Activated naive CD8-positive, alpha-beta T cell treated with anti-CD3 and anti-CD28 coated beads for 36 hours (primary cell): Measurements from ENCODE around the gene HTR4. TPM values are rescaled to one million over a fixed set of nuclear protein-coding genes. Genes with fewer than 3 reads are reported as not detected.

Experiments used
- DNase-seq: peaks from one replicate; pipeline ENCODE4 v3.0.0; 2021
- H3K27ac Mint-ChIP-seq: one replicate; pipeline ENCODE4 v1.8.0; 2022; ENCODE audit warnings: mild to moderate bottlenecking, moderate library complexity, mixed read lengths
- H3K27me3 Mint-ChIP-seq: one replicate; pipeline ENCODE4 v1.8.0; 2022; ENCODE audit warnings: mild to moderate bottlenecking, mixed read lengths
- H3K36me3 Mint-ChIP-seq: one replicate; pipeline ENCODE4 v1.8.0; 2021; ENCODE audit warnings: mild to moderate bottlenecking, mixed read lengths
- H3K4me1 Mint-ChIP-seq: one replicate; pipeline ENCODE4 v1.8.0; 2021; ENCODE audit warnings: mixed read lengths
- H3K4me3 Mint-ChIP-seq: one replicate; pipeline ENCODE4 v1.8.0; 2022; ENCODE audit warnings: mild to moderate bottlenecking, moderate library complexity, mixed read lengths
- H3K9me3 Mint-ChIP-seq: one replicate; pipeline ENCODE4 v1.8.0; 2022; ENCODE audit warnings: mixed read lengths
- total RNA-seq, 2 experiments: library from RNA; stranded (reverse); gene quantifications; one replicate each; pipeline ENCODE4 v1.2.3, GENCODE V29; 2021

The HTR4 gene
- total RNA-seq, 2 experiments from 2014 or later: not detected

DNA sequence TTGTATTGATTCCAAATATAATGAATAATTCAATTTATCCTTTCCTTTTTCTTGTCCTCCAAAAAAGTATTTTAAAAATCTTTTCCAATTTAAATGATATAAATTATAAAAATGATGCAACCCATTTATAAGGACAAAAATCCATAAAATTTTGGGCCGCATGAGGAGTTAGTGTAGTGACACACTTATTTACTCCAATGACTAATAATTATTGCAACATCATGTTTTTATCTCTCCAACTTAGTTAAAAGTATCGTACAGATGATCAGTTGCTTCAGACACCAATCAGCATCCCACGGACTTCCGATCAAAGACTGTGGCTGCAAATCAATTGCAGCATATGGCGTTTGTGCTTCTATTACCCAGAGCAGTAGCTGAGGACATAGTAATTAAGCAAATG, 58.6 kb downstream of the HTR4 start:
- H3K9me3 Mint-ChIP-seq: peaks cover 4% of the 10 kb centered on the region
- peaks cover 12% of the 10 kb centered on the region for H3K27me3 Mint-ChIP-seq
- H3K36me3 Mint-ChIP-seq: peaks cover 2% of the 10 kb centered on the region
- no peak overlapping the region for H3K27ac Mint-ChIP-seq
- no peak overlapping the region for H3K4me3 Mint-ChIP-seq
- DNase-seq: no peak
- H3K4me1 Mint-ChIP-seq: no peaks in the 10 kb centered on the region

DNA sequence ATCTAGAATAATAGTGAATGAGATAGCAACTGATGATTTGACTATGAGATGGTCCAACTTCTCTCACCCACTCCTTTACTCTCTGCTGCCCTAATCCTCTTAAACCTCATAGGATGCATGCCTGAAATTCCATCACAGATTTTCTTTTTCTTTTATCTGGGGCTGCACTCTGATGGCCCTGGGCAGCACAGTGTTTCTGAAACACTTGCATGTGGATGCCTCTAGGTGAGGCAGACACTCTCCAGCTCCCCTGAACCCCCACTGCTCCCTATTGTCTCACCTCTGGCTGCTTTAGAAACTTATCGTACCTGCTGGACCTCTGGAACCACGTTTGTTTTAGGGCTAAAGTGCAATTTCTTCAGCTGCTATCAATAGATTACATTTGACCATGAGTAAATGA, 67.5 kb downstream of the HTR4 start:
- Mint-ChIP-seq H3K27me3 (peaks cover 8% of the 10 kb centered on the region), H3K27ac (no peak overlapping the region), H3K4me3 (no peak overlapping the region), H3K4me1 (no peaks in the 10 kb centered on the region), H3K36me3 (no peaks in the 10 kb centered on the region), H3K9me3 (no peaks in the 10 kb centered on the region)
- no peak for DNase-seq

DNA sequence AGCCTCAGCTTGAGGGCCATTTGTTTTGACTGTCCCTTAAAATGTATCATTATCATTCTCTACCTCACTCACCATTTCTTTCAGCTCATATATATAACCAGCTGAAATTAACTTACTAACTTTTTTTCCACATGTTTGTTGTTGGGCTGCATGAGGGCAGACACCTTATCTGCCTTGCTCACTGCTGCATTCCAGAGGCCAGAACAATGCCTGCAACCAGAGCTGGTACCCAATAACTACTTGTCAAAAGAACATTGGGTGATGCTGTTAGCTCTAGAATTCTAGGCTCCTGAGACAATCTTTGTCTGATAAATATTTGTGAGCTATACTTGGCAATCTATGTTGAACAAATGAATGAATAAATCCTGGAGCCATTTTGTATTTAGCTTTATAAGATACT, 68.3 kb downstream of the HTR4 start:
- no peaks in the 10 kb centered on the region for H3K4me1 Mint-ChIP-seq
- DNase-seq: no peak
- H3K36me3 Mint-ChIP-seq: no peaks in the 10 kb centered on the region
- peaks cover 12% of the 10 kb centered on the region for H3K27me3 Mint-ChIP-seq
- H3K4me3 Mint-ChIP-seq: no peak overlapping the region
- no peak overlapping the region for H3K27ac Mint-ChIP-seq
- peaks cover 3% of the 10 kb centered on the region for H3K9me3 Mint-ChIP-seq

DNA sequence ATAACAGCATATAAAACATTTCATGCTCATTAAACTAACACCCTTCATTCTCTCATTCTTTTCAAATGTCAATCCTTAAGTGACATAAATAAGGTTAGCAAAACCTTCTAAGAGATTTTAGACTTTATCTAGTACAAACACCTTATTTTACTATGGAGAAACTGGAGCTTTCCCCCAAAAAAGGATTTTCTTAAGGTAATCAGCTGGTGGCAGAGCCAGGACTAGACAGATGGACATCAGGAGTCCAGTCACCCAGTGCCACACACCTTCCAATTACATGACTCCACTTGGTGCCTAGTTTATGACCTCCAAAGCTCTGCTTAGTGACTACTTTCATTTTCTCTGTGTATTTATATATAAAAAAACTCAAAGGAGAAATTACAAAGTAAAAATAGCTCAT, 70.2 kb downstream of the HTR4 start:
- no peaks in the 10 kb centered on the region for H3K36me3 Mint-ChIP-seq
- H3K27ac Mint-ChIP-seq: no peak overlapping the region
- peaks cover 12% of the 10 kb centered on the region for H3K9me3 Mint-ChIP-seq
- no peak for DNase-seq
- no peak overlapping the region for H3K4me3 Mint-ChIP-seq
- H3K27me3 Mint-ChIP-seq: peaks cover 13% of the 10 kb centered on the region
- no peaks in the 10 kb centered on the region for H3K4me1 Mint-ChIP-seq

DNA sequence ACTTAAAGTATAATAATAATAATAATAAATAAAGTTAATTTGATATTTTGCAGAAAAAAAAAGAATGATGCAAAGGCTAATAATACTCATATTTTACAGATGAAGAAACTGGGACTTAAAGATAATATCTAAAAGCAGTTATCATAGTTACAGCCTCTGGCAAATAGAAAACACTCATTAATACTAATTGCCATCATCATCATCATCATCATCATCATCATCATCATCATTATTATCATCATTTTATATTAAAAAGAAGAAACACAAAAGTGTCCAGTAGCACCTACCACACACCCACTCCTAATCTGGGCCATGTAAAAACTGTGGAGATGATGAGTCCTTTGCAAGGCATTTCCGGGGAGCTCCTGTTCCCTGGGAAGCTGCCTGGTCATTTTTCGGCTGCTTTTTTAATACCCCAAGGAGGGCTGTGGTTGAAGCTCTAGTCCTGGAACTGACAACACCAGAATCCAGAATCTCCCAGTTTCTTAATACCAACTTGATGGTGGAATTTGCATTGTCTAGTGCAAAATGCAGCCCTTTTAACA, 70.8 kb downstream of the HTR4 start:
- no peak for DNase-seq
- Mint-ChIP-seq H3K27me3 (peaks cover 13% of the 10 kb centered on the region), H3K27ac (no peak overlapping the region), H3K4me1 (no peaks in the 10 kb centered on the region), H3K36me3 (no peaks in the 10 kb centered on the region), H3K9me3 (peaks cover 12% of the 10 kb centered on the region), H3K4me3 (no peak overlapping the region)

DNA sequence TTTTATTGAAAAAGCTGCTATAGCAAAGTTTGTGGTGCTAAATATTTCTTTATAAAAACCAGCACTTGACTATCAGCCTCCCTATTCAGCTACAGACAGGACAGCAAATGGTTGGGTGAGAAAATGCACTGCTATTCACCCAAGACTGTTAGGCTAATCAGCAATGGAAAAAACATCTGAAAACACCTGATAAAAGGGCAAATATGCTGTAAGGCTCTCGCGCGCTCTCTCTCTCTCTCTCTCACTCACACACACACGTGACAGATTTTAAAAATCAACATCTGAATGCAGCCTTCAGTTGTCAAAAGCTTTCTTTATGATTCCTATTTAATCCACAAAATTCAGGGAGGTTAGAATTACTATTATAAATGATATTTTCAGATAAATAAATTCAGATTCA, 80.2 kb downstream of the HTR4 start:
- Mint-ChIP-seq H3K4me3 (no peak overlapping the region), H3K4me1 (no peaks in the 10 kb centered on the region), H3K27me3 (peaks cover 20% of the 10 kb centered on the region), H3K9me3 (no peaks in the 10 kb centered on the region), H3K36me3 (no peaks in the 10 kb centered on the region), H3K27ac (no peak overlapping the region)
- DNase-seq: no peak

DNA sequence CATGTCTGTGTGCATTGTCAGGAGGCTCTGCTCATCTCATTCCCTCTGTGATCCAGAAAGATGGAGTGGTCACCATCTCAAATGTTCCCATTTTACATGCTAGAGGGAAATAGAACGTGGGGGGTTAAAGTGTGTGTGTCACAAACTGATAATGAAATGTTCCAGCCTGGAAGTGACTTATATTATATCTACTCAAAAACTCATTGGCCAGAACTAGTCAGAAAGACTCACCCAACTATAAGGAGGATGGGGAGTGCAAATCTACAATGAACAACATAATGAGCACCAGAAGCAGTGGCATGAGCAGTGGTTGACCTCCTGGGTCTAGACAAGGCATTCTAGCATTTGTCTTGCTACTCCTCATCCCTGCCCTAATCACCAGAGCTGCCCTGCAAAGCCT, 81.0 kb downstream of the HTR4 start:
- Mint-ChIP-seq H3K9me3 (no peaks in the 10 kb centered on the region), H3K4me1 (no peaks in the 10 kb centered on the region), H3K36me3 (no peaks in the 10 kb centered on the region), H3K27ac (no peak overlapping the region), H3K4me3 (no peak overlapping the region), H3K27me3 (peaks cover 22% of the 10 kb centered on the region)
- no peak for DNase-seq

DNA sequence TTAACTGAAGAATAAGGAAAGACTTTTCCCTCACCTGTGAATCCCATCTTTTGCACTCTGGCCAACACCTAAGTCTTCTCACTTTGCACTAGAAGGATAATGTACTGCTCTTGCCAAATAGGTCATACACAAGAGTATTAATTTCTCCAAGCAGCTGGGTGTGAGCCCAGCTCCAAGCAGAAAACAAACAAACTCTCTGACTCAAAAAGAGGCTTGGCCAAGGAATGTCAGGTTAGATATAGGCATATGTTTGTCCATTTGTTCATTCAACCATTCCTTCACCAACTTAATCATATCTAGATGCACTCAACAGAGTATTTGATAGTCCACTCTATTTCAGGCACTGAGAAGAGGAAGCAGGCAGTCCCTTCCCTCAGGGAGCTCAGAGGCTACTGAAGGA, 84.4 kb downstream of the HTR4 start:
- no peak for DNase-seq
- no peaks in the 10 kb centered on the region for H3K9me3 Mint-ChIP-seq
- H3K27ac Mint-ChIP-seq: no peak overlapping the region
- no peaks in the 10 kb centered on the region for H3K36me3 Mint-ChIP-seq
- no peak overlapping the region for H3K4me3 Mint-ChIP-seq
- peaks cover 26% of the 10 kb centered on the region for H3K27me3 Mint-ChIP-seq
- H3K4me1 Mint-ChIP-seq: no peaks in the 10 kb centered on the region

DNA sequence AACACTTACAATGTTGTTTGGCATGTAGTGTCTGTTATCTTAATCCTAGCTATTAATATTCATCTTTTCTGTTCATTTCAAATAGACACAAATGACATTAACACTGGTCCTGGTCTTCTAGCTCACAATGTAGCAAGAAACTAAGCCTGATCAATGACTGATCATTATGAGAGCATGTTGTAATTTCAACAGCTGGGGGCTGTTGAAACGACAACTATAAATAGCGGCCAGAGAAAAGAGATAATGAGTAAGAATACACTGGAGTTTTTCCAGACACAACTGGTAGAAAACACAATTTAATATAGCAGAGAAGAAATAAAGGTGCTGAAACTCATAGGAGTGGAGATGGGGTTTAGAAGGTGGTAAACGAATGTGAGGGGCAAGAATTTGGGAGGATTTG, 89.2 kb downstream of the HTR4 start:
- Mint-ChIP-seq H3K4me1 (no peaks in the 10 kb centered on the region), H3K27ac (no peak overlapping the region), H3K27me3 (peaks cover 23% of the 10 kb centered on the region), H3K36me3 (no peaks in the 10 kb centered on the region), H3K4me3 (no peak overlapping the region), H3K9me3 (no peaks in the 10 kb centered on the region)
- DNase-seq: no peak

DNA sequence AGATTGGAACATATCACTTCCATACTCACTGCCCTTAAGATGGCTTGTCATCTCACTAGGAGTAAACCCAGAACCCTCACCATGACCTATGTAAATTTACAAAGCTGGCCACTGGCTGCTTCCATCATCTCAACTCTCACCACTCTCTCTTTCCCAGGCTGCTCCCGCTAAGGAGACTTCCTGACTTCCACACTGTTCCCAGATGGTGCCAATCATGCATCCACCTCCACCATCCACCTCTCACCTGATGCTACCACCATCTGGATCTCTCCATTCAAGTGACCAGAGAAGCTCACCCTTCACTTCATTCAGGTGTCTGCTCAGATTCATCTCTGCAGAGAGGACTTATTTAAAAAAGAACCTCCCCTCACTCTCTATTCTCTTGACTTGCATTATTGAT, 91.3 kb downstream of the HTR4 start:
- Mint-ChIP-seq H3K27me3 (peaks cover 31% of the 10 kb centered on the region), H3K36me3 (no peaks in the 10 kb centered on the region), H3K4me3 (no peak overlapping the region), H3K27ac (no peak overlapping the region), H3K4me1 (no peaks in the 10 kb centered on the region), H3K9me3 (no peaks in the 10 kb centered on the region)
- no peak for DNase-seq

DNA sequence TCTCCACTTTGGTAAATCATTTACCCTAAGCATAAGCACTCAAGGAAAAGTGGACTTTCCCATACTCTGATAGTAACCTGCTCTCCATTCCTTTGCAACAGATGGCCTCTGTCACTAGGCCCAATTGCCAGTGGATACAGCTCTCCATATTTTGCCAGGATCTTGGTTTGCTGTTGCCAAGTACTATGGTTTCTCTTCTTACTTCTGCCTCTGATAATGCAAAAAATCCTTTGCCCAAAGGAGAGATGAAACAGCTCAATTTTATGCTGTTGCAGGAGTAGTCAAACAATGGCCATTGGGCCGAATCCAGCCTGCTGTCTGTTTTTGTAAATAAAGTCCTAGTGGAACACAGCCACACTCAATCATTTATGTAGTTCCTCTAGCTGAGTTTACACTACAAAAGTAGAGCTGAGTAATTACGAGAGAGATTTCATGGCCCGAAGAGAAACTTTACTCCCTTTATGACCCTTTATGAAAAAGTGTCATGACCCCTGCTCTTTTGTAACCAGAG, 92.5 kb downstream of the HTR4 start:
- Mint-ChIP-seq H3K9me3 (no peaks in the 10 kb centered on the region), H3K4me3 (no peak overlapping the region), H3K27ac (no peak overlapping the region), H3K36me3 (no peaks in the 10 kb centered on the region), H3K4me1 (no peaks in the 10 kb centered on the region), H3K27me3 (peaks cover 23% of the 10 kb centered on the region)
- DNase-seq: no peak

DNA sequence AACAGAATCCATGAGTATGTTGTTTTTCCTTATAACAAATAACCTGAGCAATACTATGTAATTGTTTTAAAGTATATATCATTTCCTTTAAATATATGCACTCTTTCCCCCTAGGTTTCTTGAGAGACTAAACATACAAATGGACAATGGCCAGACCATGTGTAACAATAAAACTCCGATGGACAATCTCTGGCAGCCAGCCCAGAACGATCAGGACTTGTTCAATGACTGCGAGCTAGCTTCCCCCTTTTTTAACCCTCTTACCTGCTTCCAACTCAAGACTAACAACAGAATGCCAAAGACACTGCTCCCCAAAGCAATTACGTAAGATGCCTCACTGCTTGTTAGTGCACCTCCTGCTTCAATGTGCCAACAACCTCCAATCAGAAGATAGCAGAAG, 94.9 kb downstream of the HTR4 start:
- H3K27ac Mint-ChIP-seq: no peak overlapping the region
- H3K9me3 Mint-ChIP-seq: no peaks in the 10 kb centered on the region
- DNase-seq: no peak
- H3K27me3 Mint-ChIP-seq: peaks cover 26% of the 10 kb centered on the region
- no peaks in the 10 kb centered on the region for H3K4me1 Mint-ChIP-seq
- no peak overlapping the region for H3K4me3 Mint-ChIP-seq
- H3K36me3 Mint-ChIP-seq: no peaks in the 10 kb centered on the region

DNA sequence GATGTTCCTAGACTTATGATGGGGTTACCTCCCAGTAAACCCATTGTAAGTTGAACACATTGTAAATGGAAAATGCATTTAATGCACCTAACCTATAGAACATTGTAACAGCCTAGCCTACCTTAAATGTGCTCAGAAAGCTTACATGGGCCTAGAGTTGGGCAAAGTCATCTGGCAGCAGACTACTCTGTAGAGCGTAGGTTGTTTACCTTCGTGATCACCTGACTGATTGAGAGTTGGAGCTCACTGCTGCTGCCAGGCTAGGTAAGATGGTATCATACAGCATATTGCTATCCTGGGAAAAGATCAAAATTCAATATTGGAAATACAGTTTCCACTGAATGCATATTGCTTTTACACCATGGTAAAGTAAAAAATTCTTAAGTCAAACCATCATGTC, 95.4 kb downstream of the HTR4 start:
- H3K4me3 Mint-ChIP-seq: no peak overlapping the region
- DNase-seq: no peak
- H3K9me3 Mint-ChIP-seq: no peaks in the 10 kb centered on the region
- H3K27ac Mint-ChIP-seq: no peak overlapping the region
- peaks cover 22% of the 10 kb centered on the region for H3K27me3 Mint-ChIP-seq
- H3K4me1 Mint-ChIP-seq: no peaks in the 10 kb centered on the region
- no peaks in the 10 kb centered on the region for H3K36me3 Mint-ChIP-seq

DNA sequence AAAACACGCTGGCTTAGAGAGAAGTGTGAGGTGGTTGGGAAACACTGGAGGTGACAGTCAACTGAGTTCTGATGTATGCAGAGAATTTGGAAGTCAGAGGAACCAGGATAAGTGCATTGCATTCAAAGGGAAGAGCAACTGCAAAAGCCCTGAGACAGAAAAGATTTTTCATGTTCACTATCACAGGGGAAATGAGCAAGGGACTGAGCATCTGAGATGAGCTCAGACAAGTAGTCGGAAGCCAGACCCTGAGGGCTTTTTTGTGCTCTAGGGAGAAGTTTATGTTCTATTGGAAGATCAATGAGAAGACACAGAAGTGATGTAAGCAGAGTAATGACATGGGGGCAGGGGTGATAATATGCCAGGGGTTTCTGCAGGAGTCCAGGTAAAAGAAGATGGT, 97.5 kb downstream of the HTR4 start:
- no peak overlapping the region for H3K4me3 Mint-ChIP-seq
- no peak overlapping the region for H3K27ac Mint-ChIP-seq
- no peaks in the 10 kb centered on the region for H3K36me3 Mint-ChIP-seq

DNA sequence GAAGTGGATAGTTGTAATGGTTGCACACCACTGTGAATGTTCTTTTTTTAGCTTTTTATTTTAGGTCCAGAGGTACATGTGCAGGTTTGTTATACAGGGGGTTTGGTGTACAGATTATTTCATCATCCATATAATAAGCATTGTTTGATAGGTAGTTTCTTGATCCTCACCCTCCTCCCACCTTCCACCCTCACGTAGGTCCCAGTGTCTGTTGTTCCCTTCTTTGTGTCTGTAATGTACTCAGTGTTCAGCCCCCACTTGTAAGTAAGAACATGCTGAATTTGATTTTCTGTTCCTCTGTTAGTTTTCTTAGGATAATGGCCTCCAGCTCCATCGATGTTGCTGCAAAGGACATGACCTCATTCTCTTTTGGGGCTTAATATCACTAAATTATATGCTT, 99.7 kb downstream of the HTR4 start:
- peaks cover 11% of the 10 kb centered on the region for H3K27me3 Mint-ChIP-seq
- H3K4me1 Mint-ChIP-seq: no peaks in the 10 kb centered on the region
- no peaks in the 10 kb centered on the region for H3K9me3 Mint-ChIP-seq
- no peak overlapping the region for H3K27ac Mint-ChIP-seq
- DNase-seq: no peak
- no peaks in the 10 kb centered on the region for H3K36me3 Mint-ChIP-seq
- no peak overlapping the region for H3K4me3 Mint-ChIP-seq

More for the DNA sequence above, 97.5 kb downstream of the HTR4 start:
- Mint-ChIP-seq H3K9me3 (no peaks in the 10 kb centered on the region), H3K27me3 (peaks cover 15% of the 10 kb centered on the region), H3K4me1 (no peaks in the 10 kb centered on the region)
- DNase-seq: no peak

DNA sequence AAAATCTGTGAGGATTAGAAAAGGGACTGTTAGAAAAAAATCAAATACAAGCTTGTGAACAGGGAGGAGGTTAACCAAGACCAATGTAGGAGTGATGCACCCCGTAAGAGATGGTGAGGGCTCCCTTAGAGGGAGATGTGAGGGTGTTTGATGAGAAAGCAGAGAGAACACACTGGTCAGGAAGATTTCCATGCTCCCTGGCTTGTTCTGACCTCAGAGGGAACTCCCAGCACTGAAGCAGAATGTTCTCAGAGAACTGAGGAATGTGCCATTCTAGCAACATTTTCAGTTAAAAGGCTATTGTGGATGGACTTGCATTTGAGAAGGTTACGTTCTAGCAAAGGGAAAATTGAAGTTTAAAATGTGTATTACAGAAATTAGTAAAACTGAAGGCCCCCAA, 110.6 kb downstream of the HTR4 start:
- DNase-seq: no peak
- no peak overlapping the region for H3K4me3 Mint-ChIP-seq
- H3K9me3 Mint-ChIP-seq: peaks cover 5% of the 10 kb centered on the region
- H3K36me3 Mint-ChIP-seq: no peaks in the 10 kb centered on the region
- no peak overlapping the region for H3K27ac Mint-ChIP-seq
- H3K4me1 Mint-ChIP-seq: no peaks in the 10 kb centered on the region
- peaks cover 3% of the 10 kb centered on the region for H3K27me3 Mint-ChIP-seq

DNA sequence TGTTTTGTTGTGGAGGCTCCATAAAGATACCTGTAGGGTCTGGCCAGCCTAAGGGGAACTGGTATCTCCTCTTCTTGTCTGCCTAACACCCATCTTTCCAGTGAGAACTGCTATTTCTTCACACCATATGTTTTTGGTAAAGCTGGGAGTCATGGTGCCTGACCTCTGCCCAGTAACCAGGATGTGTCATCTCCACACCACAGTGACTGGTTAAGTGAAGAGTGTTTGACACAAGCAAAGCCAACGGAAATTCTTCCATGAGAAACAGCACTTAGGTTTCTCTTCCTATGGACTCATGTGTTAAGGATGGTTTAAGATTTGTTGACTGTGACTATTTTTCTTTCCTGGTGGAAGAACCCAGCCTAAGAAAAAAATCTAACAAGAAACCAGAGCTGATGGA, 111.5 kb downstream of the HTR4 start:
- DNase-seq: no peak
- H3K4me3 Mint-ChIP-seq: no peak overlapping the region
- no peaks in the 10 kb centered on the region for H3K36me3 Mint-ChIP-seq
- H3K27ac Mint-ChIP-seq: no peak overlapping the region
- peaks cover 3% of the 10 kb centered on the region for H3K27me3 Mint-ChIP-seq
- peaks cover 5% of the 10 kb centered on the region for H3K9me3 Mint-ChIP-seq
- no peaks in the 10 kb centered on the region for H3K4me1 Mint-ChIP-seq
